HEK293 (cell line): ENCODE measurements around the gene PDE3A.

Source experiments
- GLI4 ChIP-seq: fragments of 450-650 bp; formaldehyde crosslinking; IDR thresholded peaks from 2 replicates; pipeline ENCODE4 v1.5.1; 2016; ENCODE audit warnings: missing biosample characterization, missing genetic modification characterization
- GLIS1 ChIP-seq: fragments of 450-650 bp; formaldehyde crosslinking; IDR thresholded peaks from 2 replicates; pipeline ENCODE4 v1.5.1; 2016; ENCODE audit warnings: missing biosample characterization, missing genetic modification characterization
- KLF16 ChIP-seq: fragments of 450-650 bp; formaldehyde crosslinking; IDR thresholded peaks from 2 replicates; pipeline ENCODE4 v1.5.1; 2017; ENCODE audit warnings: missing biosample characterization, missing genetic modification characterization
- TCF7L2 ChIP-seq: IDR thresholded peaks from 2 replicates; pipeline ENCODE4 v1.6.1; 2011; ENCODE audit warnings: low read depth, mild to moderate bottlenecking, inconsistent platforms, low read length, moderate library complexity, borderline replicate concordance
- ZBTB17 ChIP-seq: fragments of 450-650 bp; formaldehyde crosslinking; IDR thresholded peaks from 2 replicates; pipeline ENCODE4 v1.5.1; 2016; ENCODE audit warnings: missing biosample characterization, missing genetic modification characterization
- ZBTB21 ChIP-seq: fragments of 450-650 bp; formaldehyde crosslinking; IDR thresholded peaks from 2 replicates; pipeline ENCODE4 v1.5.1; 2017; ENCODE audit warnings: missing biosample characterization, missing genetic modification characterization
- ZNF132 ChIP-seq: fragments of 450-650 bp; formaldehyde crosslinking; IDR thresholded peaks from 2 replicates; pipeline ENCODE4 v1.5.1; 2017; ENCODE audit warnings: missing biosample characterization, missing genetic modification characterization, borderline replicate concordance
- ZNF155 ChIP-seq: fragments of 450-650 bp; formaldehyde crosslinking; IDR thresholded peaks from 2 replicates; pipeline ENCODE4 v1.5.1; 2016; ENCODE audit warnings: missing biosample characterization, missing genetic modification characterization
- ZNF302 ChIP-seq: fragments of 450-650 bp; formaldehyde crosslinking; IDR thresholded peaks from 2 replicates; pipeline ENCODE4 v1.5.1; 2016; ENCODE audit warnings: missing biosample characterization, missing genetic modification characterization, low read depth
- ZNF341 ChIP-seq: fragments of 450-650 bp; formaldehyde crosslinking; IDR thresholded peaks from 2 replicates; pipeline ENCODE4; 2016; ENCODE audit warnings: low read depth, missing biosample characterization, missing genetic modification characterization
- ZNF366 ChIP-seq: fragments of 450-650 bp; formaldehyde crosslinking; conservative IDR thresholded peaks from 2 replicates; pipeline ENCODE4 v1.5.1; 2016; ENCODE audit warnings: missing biosample characterization, missing genetic modification characterization
- ZNF423 ChIP-seq: fragments of 450-650 bp; formaldehyde crosslinking; IDR thresholded peaks from 2 replicates; pipeline ENCODE4 v1.5.1; 2016; ENCODE audit warnings: missing biosample characterization, missing genetic modification characterization
- ZNF501 ChIP-seq: fragments of 450-650 bp; formaldehyde crosslinking; IDR thresholded peaks from 2 replicates; pipeline ENCODE4 v1.5.1; 2016; ENCODE audit warnings: missing biosample characterization, missing genetic modification characterization
- ZNF521 ChIP-seq: fragments of 450-650 bp; formaldehyde crosslinking; IDR thresholded peaks from 2 replicates; pipeline ENCODE4 v1.5.1; 2017; ENCODE audit warnings: missing biosample characterization, mild to moderate bottlenecking, missing genetic modification characterization
- ZNF585B ChIP-seq: fragments of 450-650 bp; formaldehyde crosslinking; IDR thresholded peaks from 2 replicates; pipeline ENCODE4 v1.5.1; 2016; ENCODE audit warnings: missing biosample characterization, missing genetic modification characterization
- ZNF621 ChIP-seq: fragments of 450-650 bp; formaldehyde crosslinking; IDR thresholded peaks from 2 replicates; pipeline ENCODE4 v1.5.1; 2017; ENCODE audit warnings: missing biosample characterization, missing genetic modification characterization
- ZSCAN23 ChIP-seq: fragments of 450-650 bp; formaldehyde crosslinking; IDR thresholded peaks from 2 replicates; pipeline ENCODE4 v1.5.1; 2016; ENCODE audit warnings: missing biosample characterization, missing genetic modification characterization
- TF ChIP-seq, protein P1 (sequence below): fragments of 450-650 bp; formaldehyde crosslinking; IDR thresholded peaks from 2 replicates; pipeline ENCODE4 v1.5.1; 2016; ENCODE audit warnings: missing biosample characterization, missing genetic modification characterization
- TF ChIP-seq, protein P2 (sequence below): fragments of 450-650 bp; formaldehyde crosslinking; IDR thresholded peaks from 2 replicates; pipeline ENCODE4 v1.5.1; 2016; ENCODE audit warnings: missing biosample characterization, missing genetic modification characterization
- TF ChIP-seq, protein P3 (sequence below): fragments of 450-650 bp; formaldehyde crosslinking; IDR thresholded peaks from 2 replicates; pipeline ENCODE4 v1.5.1; 2016; ENCODE audit warnings: missing biosample characterization, missing genetic modification characterization
- TF ChIP-seq, protein P4 (sequence below): fragments of 450-650 bp; formaldehyde crosslinking; IDR thresholded peaks from 2 replicates; pipeline ENCODE4; 2016; ENCODE audit warnings: missing biosample characterization, missing genetic modification characterization
- TF ChIP-seq, protein P5 (sequence below): sonication (generic); formaldehyde crosslinking; IDR thresholded peaks from 2 replicates; pipeline ENCODE4 v1.8.1; 2022; ENCODE audit warnings: mild to moderate bottlenecking, moderate library complexity, missing genetic modification reagents
- TF ChIP-seq, protein P6 (sequence below): fragments of 450-650 bp; formaldehyde crosslinking; IDR thresholded peaks from 2 replicates; pipeline ENCODE4 v1.5.1; 2017; ENCODE audit warnings: missing biosample characterization, missing genetic modification characterization
- TF ChIP-seq, protein P7 (sequence below): fragments of 450-650 bp; formaldehyde crosslinking; IDR thresholded peaks from 2 replicates; pipeline ENCODE4 v1.5.1; 2016; ENCODE audit warnings: missing biosample characterization, missing genetic modification characterization
- TF ChIP-seq, protein P8 (sequence below): fragments of 450-650 bp; formaldehyde crosslinking; optimal IDR thresholded peaks from 2 replicates; pipeline ENCODE3; 2016; ENCODE audit warnings: missing biosample characterization, mild to moderate bottlenecking, missing genetic modification characterization

Gene PDE3A

DNA sequence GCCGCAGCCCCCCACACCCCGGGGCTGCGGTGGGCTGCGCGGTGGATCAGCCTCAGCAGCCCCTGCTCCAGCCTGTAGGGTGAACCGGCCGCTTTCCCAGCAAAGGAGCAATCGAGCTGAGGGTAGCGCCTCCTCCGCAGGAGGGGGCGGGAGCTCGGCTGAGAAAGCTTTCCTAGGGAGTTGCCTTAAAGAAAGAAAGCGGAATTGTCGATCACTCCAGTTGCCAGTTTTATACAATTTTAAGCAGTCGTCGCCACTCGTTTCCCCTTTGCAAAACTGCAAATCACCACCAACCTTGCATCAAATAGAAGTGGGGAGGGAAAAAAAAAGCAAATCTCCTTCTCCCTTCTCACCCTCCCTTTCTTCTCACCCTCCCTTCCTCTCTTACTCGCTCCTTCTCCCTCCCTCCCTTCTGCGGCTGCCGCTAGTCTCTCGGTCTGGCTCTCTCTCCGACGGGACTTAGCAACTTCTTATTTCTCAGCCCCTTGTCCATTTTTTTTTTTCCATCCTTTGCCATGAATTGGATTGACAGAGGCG is at the start of gene PDE3A (continued):
- TF ChIP-seq ZNF302 (tag by site-specific recombination) (no peak), ZNF621 (no peak), TCF7L2 (no peak), ZNF366 (tag by site-specific recombination) (peak; percentile 32; the same call in 1 of the 2 replicates), ZBTB17 (tag by site-specific recombination) (peak; percentile 97), GLIS1 (tag by site-specific recombination) (no peak), ZSCAN23 (tag by site-specific recombination) (no peak), ZNF585B (no peak), ZBTB21 (tag by site-specific recombination) (no peak), ZNF341 (tag by site-specific recombination) (peak; percentile 56), KLF16 (tag by site-specific recombination) (no peak), ZNF501 (tag by site-specific recombination) (no peak), ZNF521 (tag by site-specific recombination) (no peak), ZNF423 (tag by site-specific recombination) (no peak), GLI4 (tag by site-specific recombination) (no peak), ZNF155 (tag by site-specific recombination) (no peak), ZNF132 (tag by site-specific recombination) (no peak)
- TF ChIP-seq, protein P1, sequence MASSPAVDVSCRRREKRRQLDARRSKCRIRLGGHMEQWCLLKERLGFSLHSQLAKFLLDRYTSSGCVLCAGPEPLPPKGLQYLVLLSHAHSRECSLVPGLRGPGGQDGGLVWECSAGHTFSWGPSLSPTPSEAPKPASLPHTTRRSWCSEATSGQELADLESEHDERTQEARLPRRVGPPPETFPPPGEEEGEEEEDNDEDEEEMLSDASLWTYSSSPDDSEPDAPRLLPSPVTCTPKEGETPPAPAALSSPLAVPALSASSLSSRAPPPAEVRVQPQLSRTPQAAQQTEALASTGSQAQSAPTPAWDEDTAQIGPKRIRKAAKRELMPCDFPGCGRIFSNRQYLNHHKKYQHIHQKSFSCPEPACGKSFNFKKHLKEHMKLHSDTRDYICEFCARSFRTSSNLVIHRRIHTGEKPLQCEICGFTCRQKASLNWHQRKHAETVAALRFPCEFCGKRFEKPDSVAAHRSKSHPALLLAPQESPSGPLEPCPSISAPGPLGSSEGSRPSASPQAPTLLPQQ (tag by site-specific recombination), result no peak
- TF ChIP-seq, protein P2, sequence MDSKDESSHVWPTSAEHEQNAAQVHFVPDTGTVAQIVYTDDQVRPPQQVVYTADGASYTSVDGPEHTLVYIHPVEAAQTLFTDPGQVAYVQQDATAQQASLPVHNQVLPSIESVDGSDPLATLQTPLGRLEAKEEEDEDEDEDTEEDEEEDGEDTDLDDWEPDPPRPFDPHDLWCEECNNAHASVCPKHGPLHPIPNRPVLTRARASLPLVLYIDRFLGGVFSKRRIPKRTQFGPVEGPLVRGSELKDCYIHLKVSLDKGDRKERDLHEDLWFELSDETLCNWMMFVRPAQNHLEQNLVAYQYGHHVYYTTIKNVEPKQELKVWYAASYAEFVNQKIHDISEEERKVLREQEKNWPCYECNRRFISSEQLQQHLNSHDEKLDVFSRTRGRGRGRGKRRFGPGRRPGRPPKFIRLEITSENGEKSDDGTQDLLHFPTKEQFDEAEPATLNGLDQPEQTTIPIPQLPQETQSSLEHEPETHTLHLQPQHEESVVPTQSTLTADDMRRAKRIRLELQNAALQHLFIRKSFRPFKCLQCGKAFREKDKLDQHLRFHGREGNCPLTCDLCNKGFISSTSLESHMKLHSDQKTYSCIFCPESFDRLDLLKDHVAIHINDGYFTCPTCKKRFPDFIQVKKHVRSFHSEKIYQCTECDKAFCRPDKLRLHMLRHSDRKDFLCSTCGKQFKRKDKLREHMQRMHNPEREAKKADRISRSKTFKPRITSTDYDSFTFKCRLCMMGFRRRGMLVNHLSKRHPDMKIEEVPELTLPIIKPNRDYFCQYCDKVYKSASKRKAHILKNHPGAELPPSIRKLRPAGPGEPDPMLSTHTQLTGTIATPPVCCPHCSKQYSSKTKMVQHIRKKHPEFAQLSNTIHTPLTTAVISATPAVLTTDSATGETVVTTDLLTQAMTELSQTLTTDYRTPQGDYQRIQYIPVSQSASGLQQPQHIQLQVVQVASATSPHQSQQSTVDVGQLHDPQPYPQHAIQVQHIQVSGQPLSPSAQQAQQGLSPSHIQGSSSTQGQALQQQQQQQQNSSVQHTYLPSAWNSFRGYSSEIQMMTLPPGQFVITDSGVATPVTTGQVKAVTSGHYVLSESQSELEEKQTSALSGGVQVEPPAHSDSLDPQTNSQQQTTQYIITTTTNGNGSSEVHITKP, result peak; percentile 41
- TF ChIP-seq, protein P3, sequence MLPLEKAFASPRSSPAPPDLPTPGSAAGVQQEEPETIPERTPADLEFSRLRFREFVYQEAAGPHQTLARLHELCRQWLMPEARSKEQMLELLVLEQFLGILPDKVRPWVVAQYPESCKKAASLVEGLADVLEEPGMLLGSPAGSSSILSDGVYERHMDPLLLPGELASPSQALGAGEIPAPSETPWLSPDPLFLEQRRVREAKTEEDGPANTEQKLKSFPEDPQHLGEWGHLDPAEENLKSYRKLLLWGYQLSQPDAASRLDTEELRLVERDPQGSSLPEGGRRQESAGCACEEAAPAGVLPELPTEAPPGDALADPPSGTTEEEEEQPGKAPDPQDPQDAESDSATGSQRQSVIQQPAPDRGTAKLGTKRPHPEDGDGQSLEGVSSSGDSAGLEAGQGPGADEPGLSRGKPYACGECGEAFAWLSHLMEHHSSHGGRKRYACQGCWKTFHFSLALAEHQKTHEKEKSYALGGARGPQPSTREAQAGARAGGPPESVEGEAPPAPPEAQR (tag by site-specific recombination), result no peak
- TF ChIP-seq, protein P4, sequence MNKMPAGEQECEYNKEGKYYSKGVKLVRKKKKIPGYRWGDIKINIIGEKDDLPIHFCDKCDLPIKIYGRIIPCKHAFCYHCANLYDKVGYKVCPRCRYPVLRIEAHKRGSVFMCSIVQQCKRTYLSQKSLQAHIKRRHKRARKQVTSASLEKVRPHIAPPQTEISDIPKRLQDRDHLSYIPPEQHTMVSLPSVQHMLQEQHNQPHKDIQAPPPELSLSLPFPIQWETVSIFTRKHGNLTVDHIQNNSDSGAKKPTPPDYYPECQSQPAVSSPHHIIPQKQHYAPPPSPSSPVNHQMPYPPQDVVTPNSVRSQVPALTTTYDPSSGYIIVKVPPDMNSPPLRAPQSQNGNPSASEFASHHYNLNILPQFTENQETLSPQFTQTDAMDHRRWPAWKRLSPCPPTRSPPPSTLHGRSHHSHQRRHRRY (tag by site-specific recombination), result no peak
- TF ChIP-seq, protein P5, sequence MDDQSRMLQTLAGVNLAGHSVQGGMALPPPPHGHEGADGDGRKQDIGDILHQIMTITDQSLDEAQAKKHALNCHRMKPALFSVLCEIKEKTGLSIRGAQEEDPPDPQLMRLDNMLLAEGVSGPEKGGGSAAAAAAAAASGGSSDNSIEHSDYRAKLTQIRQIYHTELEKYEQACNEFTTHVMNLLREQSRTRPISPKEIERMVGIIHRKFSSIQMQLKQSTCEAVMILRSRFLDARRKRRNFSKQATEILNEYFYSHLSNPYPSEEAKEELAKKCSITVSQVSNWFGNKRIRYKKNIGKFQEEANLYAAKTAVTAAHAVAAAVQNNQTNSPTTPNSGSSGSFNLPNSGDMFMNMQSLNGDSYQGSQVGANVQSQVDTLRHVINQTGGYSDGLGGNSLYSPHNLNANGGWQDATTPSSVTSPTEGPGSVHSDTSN (CRISPR knock-in tag), result no peak
- TF ChIP-seq, protein P6, sequence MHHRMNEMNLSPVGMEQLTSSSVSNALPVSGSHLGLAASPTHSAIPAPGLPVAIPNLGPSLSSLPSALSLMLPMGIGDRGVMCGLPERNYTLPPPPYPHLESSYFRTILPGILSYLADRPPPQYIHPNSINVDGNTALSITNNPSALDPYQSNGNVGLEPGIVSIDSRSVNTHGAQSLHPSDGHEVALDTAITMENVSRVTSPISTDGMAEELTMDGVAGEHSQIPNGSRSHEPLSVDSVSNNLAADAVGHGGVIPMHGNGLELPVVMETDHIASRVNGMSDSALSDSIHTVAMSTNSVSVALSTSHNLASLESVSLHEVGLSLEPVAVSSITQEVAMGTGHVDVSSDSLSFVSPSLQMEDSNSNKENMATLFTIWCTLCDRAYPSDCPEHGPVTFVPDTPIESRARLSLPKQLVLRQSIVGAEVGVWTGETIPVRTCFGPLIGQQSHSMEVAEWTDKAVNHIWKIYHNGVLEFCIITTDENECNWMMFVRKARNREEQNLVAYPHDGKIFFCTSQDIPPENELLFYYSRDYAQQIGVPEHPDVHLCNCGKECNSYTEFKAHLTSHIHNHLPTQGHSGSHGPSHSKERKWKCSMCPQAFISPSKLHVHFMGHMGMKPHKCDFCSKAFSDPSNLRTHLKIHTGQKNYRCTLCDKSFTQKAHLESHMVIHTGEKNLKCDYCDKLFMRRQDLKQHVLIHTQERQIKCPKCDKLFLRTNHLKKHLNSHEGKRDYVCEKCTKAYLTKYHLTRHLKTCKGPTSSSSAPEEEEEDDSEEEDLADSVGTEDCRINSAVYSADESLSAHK (tag by site-specific recombination), result no peak
- TF ChIP-seq, protein P7, sequence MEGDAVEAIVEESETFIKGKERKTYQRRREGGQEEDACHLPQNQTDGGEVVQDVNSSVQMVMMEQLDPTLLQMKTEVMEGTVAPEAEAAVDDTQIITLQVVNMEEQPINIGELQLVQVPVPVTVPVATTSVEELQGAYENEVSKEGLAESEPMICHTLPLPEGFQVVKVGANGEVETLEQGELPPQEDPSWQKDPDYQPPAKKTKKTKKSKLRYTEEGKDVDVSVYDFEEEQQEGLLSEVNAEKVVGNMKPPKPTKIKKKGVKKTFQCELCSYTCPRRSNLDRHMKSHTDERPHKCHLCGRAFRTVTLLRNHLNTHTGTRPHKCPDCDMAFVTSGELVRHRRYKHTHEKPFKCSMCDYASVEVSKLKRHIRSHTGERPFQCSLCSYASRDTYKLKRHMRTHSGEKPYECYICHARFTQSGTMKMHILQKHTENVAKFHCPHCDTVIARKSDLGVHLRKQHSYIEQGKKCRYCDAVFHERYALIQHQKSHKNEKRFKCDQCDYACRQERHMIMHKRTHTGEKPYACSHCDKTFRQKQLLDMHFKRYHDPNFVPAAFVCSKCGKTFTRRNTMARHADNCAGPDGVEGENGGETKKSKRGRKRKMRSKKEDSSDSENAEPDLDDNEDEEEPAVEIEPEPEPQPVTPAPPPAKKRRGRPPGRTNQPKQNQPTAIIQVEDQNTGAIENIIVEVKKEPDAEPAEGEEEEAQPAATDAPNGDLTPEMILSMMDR (tag by site-specific recombination), result no peak
- TF ChIP-seq, protein P8, sequence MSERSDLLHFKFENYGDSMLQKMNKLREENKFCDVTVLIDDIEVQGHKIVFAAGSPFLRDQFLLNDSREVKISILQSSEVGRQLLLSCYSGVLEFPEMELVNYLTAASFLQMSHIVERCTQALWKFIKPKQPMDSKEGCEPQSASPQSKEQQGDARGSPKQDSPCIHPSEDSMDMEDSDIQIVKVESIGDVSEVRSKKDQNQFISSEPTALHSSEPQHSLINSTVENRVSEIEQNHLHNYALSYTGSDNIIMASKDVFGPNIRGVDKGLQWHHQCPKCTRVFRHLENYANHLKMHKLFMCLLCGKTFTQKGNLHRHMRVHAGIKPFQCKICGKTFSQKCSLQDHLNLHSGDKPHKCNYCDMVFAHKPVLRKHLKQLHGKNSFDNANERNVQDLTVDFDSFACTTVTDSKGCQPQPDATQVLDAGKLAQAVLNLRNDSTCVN (tag by site-specific recombination), result no peak
